ENCODE measurements around the gene CACNA1B.

The CACNA1B gene

GRCh38 chr9:137969685-137970084 is 92.1 kb downstream of the CACNA1B start:
- DNase-seq: no peak

GRCh38 chr9:137970098-137970497 is 92.5 kb downstream of the CACNA1B start:
- DNase-seq: no peak

GRCh38 chr9:137970686-137971476 is 93.3 kb downstream of the CACNA1B start:
- no peak for DNase-seq

GRCh38 chr9:137971477-137972138 is 94.0 kb downstream of the CACNA1B start:
- DNase-seq: no peak

- no peak for DNase-seq
Observed at GRCh38 chr9:137972355-137972987, 94.9 kb downstream of the CACNA1B start.

GRCh38 chr9:137972988-137973470 is 95.4 kb downstream of the CACNA1B start:
- DNase-seq: no peak

GRCh38 chr9:137973829-137974416 is 96.3 kb downstream of the CACNA1B start:
- no peak for DNase-seq

- DNase-seq: no peak
Observed at GRCh38 chr9:137974746-137975526, 97.4 kb downstream of the CACNA1B start.

GRCh38 chr9:137975527-137975913 is 97.9 kb downstream of the CACNA1B start:
- DNase-seq: no peak

- DNase-seq: no peak
Observed at GRCh38 chr9:137975936-137976565, 98.5 kb downstream of the CACNA1B start.

- DNase-seq: no peak
Observed at GRCh38 chr9:137977571-137978261, 100.1 kb downstream of the CACNA1B start.

GRCh38 chr9:137978262-137978714 is 100.7 kb downstream of the CACNA1B start:
- DNase-seq: no peak

- no peak for DNase-seq
Observed at GRCh38 chr9:137982200-137982599, 104.6 kb downstream of the CACNA1B start.

GRCh38 chr9:137984005-137984404 is 106.4 kb downstream of the CACNA1B start:
- DNase-seq: no peak

GRCh38 chr9:137984520-137985257 is 107.1 kb downstream of the CACNA1B start:
- DNase-seq: no peak

GRCh38 chr9:137985637-137986071 is 108.1 kb downstream of the CACNA1B start:
- no peak for DNase-seq

- DNase-seq: no peak
Observed at GRCh38 chr9:137986268-137987099, 108.9 kb downstream of the CACNA1B start.

GRCh38 chr9:137987244-137988030 is 109.9 kb downstream of the CACNA1B start:
- DNase-seq: no peak

- DNase-seq: no peak
Observed at GRCh38 chr9:137988051-137988450, 110.5 kb downstream of the CACNA1B start.

Data from inflammatory macrophage treated with lipopolysaccharide for 4 hours (primary cell).